Measurements from ENCODE around the gene MGST2. TPM values are rescaled to one million over a fixed set of nuclear protein-coding genes. Genes with fewer than 3 reads are reported as not detected.

The MGST2 gene
- total RNA-seq, 3 donors from 2014 or later: 64.3 to 134 (median 119) TPM

DNA sequence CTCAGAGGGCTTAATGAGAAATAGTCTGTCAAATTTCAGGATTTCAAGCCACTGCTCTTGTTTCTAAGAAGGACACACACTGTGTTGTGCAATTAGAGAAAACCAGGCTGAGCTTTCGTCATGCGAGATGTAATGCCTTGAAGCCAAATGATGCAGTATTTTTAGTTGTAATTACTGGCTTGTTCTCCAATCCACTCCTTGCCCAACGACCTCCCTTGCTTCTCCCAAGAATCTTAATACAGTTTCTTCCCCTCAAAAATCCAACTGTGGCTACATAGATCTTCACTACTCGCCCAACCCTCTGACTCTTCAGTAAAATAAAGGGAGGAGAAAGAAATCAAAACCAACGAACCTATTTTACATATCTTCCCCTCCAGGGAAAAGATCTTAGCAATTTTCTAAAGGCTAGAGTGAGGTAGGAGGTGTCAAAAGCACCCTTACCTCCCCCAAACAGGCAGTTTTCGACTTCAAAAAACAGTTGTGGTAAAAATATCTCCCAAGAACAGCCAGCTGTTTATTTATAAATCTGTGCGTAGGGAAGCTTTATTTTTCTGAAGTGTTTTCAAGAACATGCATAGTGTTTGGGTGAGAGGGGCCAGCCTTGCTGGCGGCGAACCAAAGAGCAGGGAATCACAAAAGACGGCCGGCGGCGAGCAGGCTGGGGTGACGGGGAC is 68.7 kb downstream of the MGST2 start:
- DNase-seq: no peak
- H3K4me3 ChIP-seq: no peak overlapping the region
- H3K4me1 ChIP-seq (ENCODE audit: low read depth): peaks cover 10% of the 10 kb centered on the region
- TF ChIP-seq, protein P1, sequence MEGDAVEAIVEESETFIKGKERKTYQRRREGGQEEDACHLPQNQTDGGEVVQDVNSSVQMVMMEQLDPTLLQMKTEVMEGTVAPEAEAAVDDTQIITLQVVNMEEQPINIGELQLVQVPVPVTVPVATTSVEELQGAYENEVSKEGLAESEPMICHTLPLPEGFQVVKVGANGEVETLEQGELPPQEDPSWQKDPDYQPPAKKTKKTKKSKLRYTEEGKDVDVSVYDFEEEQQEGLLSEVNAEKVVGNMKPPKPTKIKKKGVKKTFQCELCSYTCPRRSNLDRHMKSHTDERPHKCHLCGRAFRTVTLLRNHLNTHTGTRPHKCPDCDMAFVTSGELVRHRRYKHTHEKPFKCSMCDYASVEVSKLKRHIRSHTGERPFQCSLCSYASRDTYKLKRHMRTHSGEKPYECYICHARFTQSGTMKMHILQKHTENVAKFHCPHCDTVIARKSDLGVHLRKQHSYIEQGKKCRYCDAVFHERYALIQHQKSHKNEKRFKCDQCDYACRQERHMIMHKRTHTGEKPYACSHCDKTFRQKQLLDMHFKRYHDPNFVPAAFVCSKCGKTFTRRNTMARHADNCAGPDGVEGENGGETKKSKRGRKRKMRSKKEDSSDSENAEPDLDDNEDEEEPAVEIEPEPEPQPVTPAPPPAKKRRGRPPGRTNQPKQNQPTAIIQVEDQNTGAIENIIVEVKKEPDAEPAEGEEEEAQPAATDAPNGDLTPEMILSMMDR (IDR thresholded peaks at IDR 0.05): no peak
- no peaks in the 10 kb centered on the region for H3K9me3 ChIP-seq
- intact Hi-C loops (cut with DNase I, micrococcal nuclease): no loop called here
- H3K36me3 ChIP-seq (ENCODE audit: low read depth): no peaks in the 10 kb centered on the region
- ATAC-seq: no peak

DNA sequence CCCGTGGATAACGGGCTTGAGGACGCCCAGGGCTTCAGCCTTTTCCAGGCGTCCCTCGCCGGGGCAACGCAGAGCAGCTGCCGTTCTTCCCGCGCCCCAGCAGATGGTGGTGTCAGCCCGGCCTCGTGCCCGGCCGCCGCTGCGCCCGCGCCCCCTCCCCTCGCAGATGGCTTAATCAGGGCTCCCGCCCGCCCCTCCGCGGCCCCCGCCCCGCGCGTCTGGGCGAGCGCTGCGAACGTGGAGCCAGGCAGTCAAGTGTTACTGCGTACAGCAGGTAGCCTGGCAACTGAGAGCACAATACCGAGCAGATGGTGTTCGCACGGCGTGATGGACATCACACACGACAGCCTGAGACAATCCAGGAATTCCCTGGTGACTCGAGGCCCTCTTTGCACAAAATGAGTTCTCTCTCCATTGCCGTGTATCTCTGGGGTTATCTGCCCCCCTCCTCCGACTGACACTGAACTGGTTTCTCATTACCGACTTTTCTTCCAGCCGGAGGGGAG is 69.3 kb downstream of the MGST2 start:
- Histone ChIP-seq H3K9me3 (no peaks in the 10 kb centered on the region), H3K4me3 (no peak overlapping the region), H3K36me3 (ENCODE audit: low read depth) (no peaks in the 10 kb centered on the region), H3K4me1 (ENCODE audit: low read depth) (peaks cover 10% of the 10 kb centered on the region)
- intact Hi-C loops (cut with DNase I, micrococcal nuclease): loop anchor here in 1 of 2 donors (5.0 kb wide), 1 partner anchor 517 kb away; no protein-coding TSS in a partner anchor
- ATAC-seq: peak; percentile 92
- DNase-seq: peak; percentile 63 to 83 (median 77)
- TF ChIP-seq, protein P1 (IDR thresholded peaks at IDR 0.05): peak; percentile 25

DNA sequence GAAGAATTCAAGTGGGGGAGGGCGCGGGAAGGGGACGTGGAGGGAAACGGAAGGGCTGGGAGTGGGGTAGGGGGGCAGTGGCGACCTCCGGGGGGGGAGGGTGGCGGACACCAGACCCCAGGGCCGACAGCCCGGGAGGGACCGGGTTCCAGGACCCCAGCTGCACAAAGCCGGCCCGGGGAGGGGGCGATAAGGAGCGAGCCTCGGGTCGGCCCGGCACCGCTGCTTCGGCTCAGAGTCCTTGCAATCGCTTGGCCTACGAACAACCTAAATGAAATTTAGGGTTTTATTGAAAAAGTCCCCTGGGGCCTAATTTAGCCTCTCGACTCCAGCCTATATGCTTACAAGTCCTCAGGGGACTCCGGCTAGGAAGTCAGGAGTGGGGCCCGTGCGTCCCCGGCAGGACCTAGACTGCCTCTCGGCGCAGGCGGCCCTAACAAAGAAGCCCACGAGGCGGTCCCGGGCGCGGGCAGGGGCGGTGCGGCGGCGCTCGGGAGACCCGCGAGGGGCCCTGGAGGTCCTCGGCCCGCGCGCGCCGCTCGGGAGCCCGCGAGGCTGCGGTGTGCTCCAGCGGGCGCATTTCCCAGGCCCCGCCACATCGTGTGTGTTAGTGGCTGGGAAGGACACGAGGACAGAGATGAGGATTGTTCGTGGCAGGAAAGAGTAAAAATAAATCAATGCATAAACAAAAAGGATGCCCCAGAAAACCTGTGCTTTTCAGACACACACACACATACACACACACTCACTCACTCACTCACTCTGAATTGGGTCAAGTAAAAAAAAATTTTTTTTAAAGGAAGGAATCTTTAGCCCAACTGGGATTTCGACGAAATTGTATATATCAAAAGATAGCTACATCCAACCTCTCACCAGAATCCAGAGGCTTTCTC is 70.0 kb downstream of the MGST2 start:
- Histone ChIP-seq H3K36me3 (ENCODE audit: low read depth) (no peaks in the 10 kb centered on the region), H3K4me1 (ENCODE audit: low read depth) (peaks cover 14% of the 10 kb centered on the region), H3K4me3 (no peak overlapping the region), H3K9me3 (no peaks in the 10 kb centered on the region)
- TF ChIP-seq, protein P1 (IDR thresholded peaks at IDR 0.05): no peak
- ATAC-seq: peak; percentile 6
- DNase-seq: peak in 1 of 3 donors; percentile 12
- intact Hi-C loops (cut with DNase I, micrococcal nuclease): loop anchor here in 1 of 2 donors (5.0 kb wide), 1 partner anchor 517 kb away; no protein-coding TSS in a partner anchor

DNA sequence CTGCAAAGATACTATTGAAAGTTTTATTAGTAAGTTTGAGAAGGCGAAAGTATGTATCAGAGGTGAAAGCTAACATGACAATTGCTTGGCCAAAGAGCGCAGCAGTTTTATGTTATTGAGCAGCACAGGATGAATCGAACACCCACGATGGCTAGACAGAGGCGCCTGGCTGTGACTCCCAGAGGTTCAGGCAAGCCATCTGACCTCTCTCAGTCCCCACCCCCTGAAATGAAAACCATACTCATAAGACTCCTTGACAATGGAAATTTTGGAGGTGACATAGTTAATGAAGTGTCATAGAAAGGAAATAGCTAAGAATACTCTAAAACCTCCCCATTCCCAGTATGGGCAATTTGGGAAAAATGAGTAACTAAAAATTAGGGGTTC is 70.6 kb downstream of the MGST2 start:
- ATAC-seq (no peak), DNase-seq (no peak)
- Histone ChIP-seq H3K4me3 (no peak overlapping the region), H3K9me3 (no peaks in the 10 kb centered on the region), H3K4me1 (ENCODE audit: low read depth) (peaks cover 14% of the 10 kb centered on the region), H3K36me3 (ENCODE audit: low read depth) (no peaks in the 10 kb centered on the region)
- intact Hi-C loops (cut with DNase I, micrococcal nuclease): loop anchor here in 1 of 2 donors (5.0 kb wide), 1 partner anchor 516 kb away; no protein-coding TSS in a partner anchor
- TF ChIP-seq, protein P1 (IDR thresholded peaks at IDR 0.05): no peak

DNA sequence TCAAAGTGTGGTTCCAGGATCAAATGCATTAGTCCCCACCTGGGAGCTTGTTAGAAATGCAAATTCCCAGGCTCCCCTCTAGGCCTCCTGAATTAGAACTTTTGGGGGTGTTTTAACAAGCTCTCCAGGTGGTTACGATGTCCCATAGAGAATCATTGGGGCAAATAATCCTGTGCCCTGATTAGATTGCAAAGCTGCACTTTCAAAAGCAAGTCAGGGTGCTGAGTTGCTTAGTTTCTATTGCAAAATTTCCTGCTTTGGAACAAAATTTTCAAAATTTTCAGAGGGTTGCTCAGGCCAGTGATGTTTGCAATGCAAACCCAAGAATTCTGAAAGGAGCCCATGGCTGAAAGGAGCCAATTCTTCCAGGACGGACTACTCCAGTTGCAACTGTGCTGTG is 71.0 kb downstream of the MGST2 start:
- Histone ChIP-seq H3K4me1 (ENCODE audit: low read depth) (peaks cover 14% of the 10 kb centered on the region), H3K9me3 (no peaks in the 10 kb centered on the region), H3K36me3 (ENCODE audit: low read depth) (no peaks in the 10 kb centered on the region), H3K4me3 (no peak overlapping the region)
- TF ChIP-seq, protein P1 (IDR thresholded peaks at IDR 0.05): no peak
- DNase-seq (no peak), ATAC-seq (no peak)
- intact Hi-C loops (cut with DNase I, micrococcal nuclease): loop anchor here in 1 of 2 donors (5.0 kb wide), 1 partner anchor 516 kb away; no protein-coding TSS in a partner anchor
